Measurements from ENCODE around the gene LCP2.

DNA sequence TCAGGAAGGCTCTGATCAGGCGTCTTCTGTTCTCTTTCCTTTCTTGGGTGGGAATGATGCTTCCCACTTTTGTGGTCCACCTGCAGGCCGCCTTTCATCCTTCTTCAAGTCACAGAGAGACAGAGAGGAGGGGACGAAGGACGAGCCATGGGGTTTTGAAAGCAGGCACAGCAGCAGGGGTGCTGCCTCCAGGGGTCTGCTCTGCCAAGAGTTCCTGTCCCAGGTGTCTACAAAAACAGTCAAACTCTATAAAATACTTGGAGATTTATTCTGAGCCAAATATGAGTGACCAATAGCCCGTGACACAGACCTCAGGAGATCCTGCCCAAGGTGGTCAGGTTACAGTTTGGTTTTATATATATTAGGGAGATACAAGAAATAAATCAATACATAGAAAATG, 34.5 kb upstream of the LCP2 start:
- TF ChIP-seq, protein P1, sequence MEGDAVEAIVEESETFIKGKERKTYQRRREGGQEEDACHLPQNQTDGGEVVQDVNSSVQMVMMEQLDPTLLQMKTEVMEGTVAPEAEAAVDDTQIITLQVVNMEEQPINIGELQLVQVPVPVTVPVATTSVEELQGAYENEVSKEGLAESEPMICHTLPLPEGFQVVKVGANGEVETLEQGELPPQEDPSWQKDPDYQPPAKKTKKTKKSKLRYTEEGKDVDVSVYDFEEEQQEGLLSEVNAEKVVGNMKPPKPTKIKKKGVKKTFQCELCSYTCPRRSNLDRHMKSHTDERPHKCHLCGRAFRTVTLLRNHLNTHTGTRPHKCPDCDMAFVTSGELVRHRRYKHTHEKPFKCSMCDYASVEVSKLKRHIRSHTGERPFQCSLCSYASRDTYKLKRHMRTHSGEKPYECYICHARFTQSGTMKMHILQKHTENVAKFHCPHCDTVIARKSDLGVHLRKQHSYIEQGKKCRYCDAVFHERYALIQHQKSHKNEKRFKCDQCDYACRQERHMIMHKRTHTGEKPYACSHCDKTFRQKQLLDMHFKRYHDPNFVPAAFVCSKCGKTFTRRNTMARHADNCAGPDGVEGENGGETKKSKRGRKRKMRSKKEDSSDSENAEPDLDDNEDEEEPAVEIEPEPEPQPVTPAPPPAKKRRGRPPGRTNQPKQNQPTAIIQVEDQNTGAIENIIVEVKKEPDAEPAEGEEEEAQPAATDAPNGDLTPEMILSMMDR (IDR thresholded peaks at IDR 0.05): no peak
- no peak for TF ChIP-seq POLR2A (IDR thresholded peaks at IDR 0.05)
